ENCODE results near the gene OCLN.
"Not testable (repeated sequence)": the region's sequence is repeated elsewhere in the genome, so short reads cannot be mapped to it uniquely, and the experiment has no call there.

The OCLN gene

GRCh38 chr5:69531406-69531801, 38.8 kb downstream of the OCLN start:
- ATAC-seq = no peak
- Mint-ChIP-seq H3K9me3 (no peaks in the 10 kb centered on the region), H3K27me3 (peaks cover 37% of the 10 kb centered on the region), H3K27ac (no peak overlapping the region), H3K36me3 (no peaks in the 10 kb centered on the region), H3K4me1 (no peaks in the 10 kb centered on the region), H3K4me3 (no peak overlapping the region)

- not testable (repeated sequence) for ATAC-seq, H3K27me3 Mint-ChIP-seq, H3K36me3 Mint-ChIP-seq
Observed at GRCh38 chr5:69537911-69538310, 45.3 kb downstream of the OCLN start.

GRCh38 chr5:69538735-69539134, 46.1 kb downstream of the OCLN start:
- not testable (repeated sequence) for H3K4me1 Mint-ChIP-seq, H3K4me3 Mint-ChIP-seq, H3K36me3 Mint-ChIP-seq, ATAC-seq, H3K27me3 Mint-ChIP-seq, H3K9me3 Mint-ChIP-seq, H3K27ac Mint-ChIP-seq

More at GRCh38 chr5:69537911-69538310, 45.3 kb downstream of the OCLN start:
- not testable (repeated sequence) for H3K4me1 Mint-ChIP-seq, H3K9me3 Mint-ChIP-seq, H3K4me3 Mint-ChIP-seq, H3K27ac Mint-ChIP-seq

GRCh38 chr5:69541347-69541746, 48.8 kb downstream of the OCLN start:
- H3K4me3 Mint-ChIP-seq, ATAC-seq, H3K9me3 Mint-ChIP-seq, H3K27ac Mint-ChIP-seq, H3K27me3 Mint-ChIP-seq, H3K36me3 Mint-ChIP-seq, H3K4me1 Mint-ChIP-seq: not testable (repeated sequence)

- not testable (repeated sequence) for H3K36me3 Mint-ChIP-seq, H3K9me3 Mint-ChIP-seq, H3K4me1 Mint-ChIP-seq, H3K27ac Mint-ChIP-seq, H3K4me3 Mint-ChIP-seq, ATAC-seq, H3K27me3 Mint-ChIP-seq
Observed at GRCh38 chr5:69542838-69543618, 50.4 kb downstream of the OCLN start.

- not testable (repeated sequence) for ATAC-seq, H3K9me3 Mint-ChIP-seq, H3K27ac Mint-ChIP-seq, H3K4me3 Mint-ChIP-seq, H3K4me1 Mint-ChIP-seq, H3K27me3 Mint-ChIP-seq, H3K36me3 Mint-ChIP-seq
Observed at GRCh38 chr5:69544602-69545001, 52.0 kb downstream of the OCLN start.

GRCh38 chr5:69559908-69560330, 67.3 kb downstream of the OCLN start, which contains the start of gene GTF2H2C:
GTF2H2C (plus strand) TSS chr5:69560191; CDS start chr5:69565133, 4,942 bp downstream.
- not testable (repeated sequence) for H3K27me3 Mint-ChIP-seq, H3K36me3 Mint-ChIP-seq, H3K9me3 Mint-ChIP-seq, H3K4me1 Mint-ChIP-seq
- H3K4me3 Mint-ChIP-seq = peak within 1 kb of the TSS; percentile 90
- peak; percentile 99 for ATAC-seq
- H3K27ac Mint-ChIP-seq = peak within 1 kb of the TSS; percentile 87

GRCh38 chr5:69560587-69561431, 68.2 kb downstream of the OCLN start:
- H3K27ac Mint-ChIP-seq = peak overlapping the region; percentile 87
- ATAC-seq, H3K4me1 Mint-ChIP-seq: not testable (repeated sequence)

GRCh38 chr5:69566172-69566571, 73.6 kb downstream of the OCLN start:
- H3K27me3 Mint-ChIP-seq, H3K27ac Mint-ChIP-seq, H3K4me1 Mint-ChIP-seq, ATAC-seq, H3K4me3 Mint-ChIP-seq, H3K9me3 Mint-ChIP-seq, H3K36me3 Mint-ChIP-seq: not testable (repeated sequence)

More at GRCh38 chr5:69560587-69561431, 68.2 kb downstream of the OCLN start:
- not testable (repeated sequence) for H3K36me3 Mint-ChIP-seq, H3K27me3 Mint-ChIP-seq, H3K9me3 Mint-ChIP-seq
- peak overlapping the region; percentile 62 for H3K4me3 Mint-ChIP-seq

GRCh38 chr5:69568072-69568471, 75.5 kb downstream of the OCLN start:
- not testable (repeated sequence) for H3K9me3 Mint-ChIP-seq, H3K27me3 Mint-ChIP-seq, H3K4me3 Mint-ChIP-seq, H3K36me3 Mint-ChIP-seq, H3K27ac Mint-ChIP-seq, ATAC-seq, H3K4me1 Mint-ChIP-seq

- not testable (repeated sequence) for H3K27me3 Mint-ChIP-seq, H3K4me3 Mint-ChIP-seq, H3K4me1 Mint-ChIP-seq, H3K36me3 Mint-ChIP-seq, H3K27ac Mint-ChIP-seq, ATAC-seq, H3K9me3 Mint-ChIP-seq
Observed at GRCh38 chr5:69583356-69583755, 90.8 kb downstream of the OCLN start.

- H3K4me3 Mint-ChIP-seq, H3K27me3 Mint-ChIP-seq, ATAC-seq, H3K27ac Mint-ChIP-seq, H3K4me1 Mint-ChIP-seq, H3K9me3 Mint-ChIP-seq, H3K36me3 Mint-ChIP-seq: not testable (repeated sequence)
Observed at GRCh38 chr5:69596114-69596840, 103.7 kb downstream of the OCLN start.

GRCh38 chr5:69601947-69602346, 109.4 kb downstream of the OCLN start:
- H3K27ac Mint-ChIP-seq, H3K4me3 Mint-ChIP-seq, H3K36me3 Mint-ChIP-seq, H3K9me3 Mint-ChIP-seq, H3K4me1 Mint-ChIP-seq, H3K27me3 Mint-ChIP-seq: not testable (repeated sequence)
- peak; percentile 95 for ATAC-seq

GRCh38 chr5:69606839-69607238, 114.2 kb downstream of the OCLN start:
- H3K9me3 Mint-ChIP-seq, H3K27me3 Mint-ChIP-seq, H3K36me3 Mint-ChIP-seq, H3K4me3 Mint-ChIP-seq, H3K4me1 Mint-ChIP-seq, H3K27ac Mint-ChIP-seq: not testable (repeated sequence)
- peak; percentile 51 for ATAC-seq

Data from stimulated activated memory B cell treated with anti-CD40 and anti-IgM and Interleukin-4, amounts not matched to agents 10 μg/mL and 1 μg/mL and 100 μg/mL, for 72 hours (primary cell).